H9 (cell line): ENCODE data around the gene CDH23. TPM values are rescaled to one million over a fixed set of nuclear protein-coding genes. Genes with fewer than 3 reads are reported as not detected.

Experiments used
- DNase-seq: peaks from one replicate; pipeline ENCODE4 v3.0.0-alpha.2; 2017
- H2AFZ ChIP-seq: one replicate; pipeline ENCODE4 v1.6.1; 2013; ENCODE audit warnings: mild to moderate bottlenecking, low read length, control low read depth, moderate library complexity
- H2AK5ac ChIP-seq: 2 replicates; pipeline ENCODE4 v1.6.1; 2013; ENCODE audit warnings: low read length, control low read depth, mixed read lengths; ENCODE audit not compliant: insufficient read length
- H2BK120ac ChIP-seq: one replicate; pipeline ENCODE4 v1.6.1; 2013; ENCODE audit warnings: low read depth, mild to moderate bottlenecking, low read length, control low read depth, inconsistent platforms; ENCODE audit not compliant: poor library complexity, severe bottlenecking
- H2BK12ac ChIP-seq: 2 replicates; pipeline ENCODE4 v1.6.1; 2013; ENCODE audit warnings: low read length, control low read depth, mixed read lengths, low read depth; ENCODE audit not compliant: insufficient read length
- H2BK15ac ChIP-seq: 2 replicates; pipeline ENCODE4 v1.6.1; 2013; ENCODE audit warnings: low read depth, low read length, control low read depth
- H2BK20ac ChIP-seq: one replicate; pipeline ENCODE4 v1.6.1; 2013; ENCODE audit warnings: low read depth, mild to moderate bottlenecking, low read length, control low read depth, inconsistent platforms; ENCODE audit not compliant: poor library complexity, severe bottlenecking
- H2BK5ac ChIP-seq: 2 replicates; pipeline ENCODE4 v1.6.1; 2013; ENCODE audit warnings: low read length, control low read depth, mixed read lengths; ENCODE audit not compliant: insufficient read length
- H3K14ac ChIP-seq: 2 replicates; pipeline ENCODE4 v1.6.1; 2013; ENCODE audit warnings: low read length, control low read depth; ENCODE audit not compliant: insufficient read depth
- H3K18ac ChIP-seq: 2 replicates; pipeline ENCODE4 v1.6.1; 2013; ENCODE audit warnings: low read depth, mild to moderate bottlenecking, mixed read lengths, low read length, control low read depth; ENCODE audit not compliant: insufficient read length
- H3K23ac ChIP-seq: 2 replicates; pipeline ENCODE4 v1.6.1; 2013; ENCODE audit warnings: low read length, control low read depth, mixed read lengths, low read depth; ENCODE audit not compliant: insufficient read length
- H3K23me2 ChIP-seq: 2 replicates; pipeline ENCODE4 v1.6.1; 2013; ENCODE audit warnings: low read depth, mild to moderate bottlenecking, mixed read lengths, low read length, control low read depth; ENCODE audit not compliant: insufficient read length, poor library complexity, severe bottlenecking
- H3K27ac ChIP-seq: 2 replicates; pipeline ENCODE4 v1.5.1; 2013; ENCODE audit warnings: low read length, control low read depth, mixed read lengths, low read depth; ENCODE audit not compliant: insufficient read length
- H3K27me3 ChIP-seq: 2 replicates; pipeline ENCODE4 v1.6.1; 2013; ENCODE audit warnings: low read length, control low read depth, inconsistent platforms; ENCODE audit not compliant: insufficient read depth
- H3K4ac ChIP-seq: 2 replicates; pipeline ENCODE4 v1.6.1; 2013; ENCODE audit warnings: low read depth, mild to moderate bottlenecking, control low read depth, inconsistent platforms, low read length, moderate library complexity
- H3K4me1 ChIP-seq: 2 replicates; pipeline ENCODE4 v1.6.1; 2013; ENCODE audit warnings: low read length, control low read depth, inconsistent platforms; ENCODE audit not compliant: insufficient read depth
- H3K4me2 ChIP-seq: 2 replicates; pipeline ENCODE4 v1.6.1; 2013; ENCODE audit warnings: low read length, control low read depth, mixed read lengths; ENCODE audit not compliant: insufficient read length, insufficient read depth
- H3K56ac ChIP-seq: 2 replicates; pipeline ENCODE4 v1.6.1; 2013; ENCODE audit warnings: low read depth, mild to moderate bottlenecking, mixed read lengths, low read length, control low read depth; ENCODE audit not compliant: insufficient read length
- H3K79me1 ChIP-seq: 2 replicates; pipeline ENCODE4 v1.6.1; 2013; ENCODE audit warnings: low read depth, mild to moderate bottlenecking, moderate library complexity, low read length, control low read depth, inconsistent platforms; ENCODE audit not compliant: insufficient read depth, poor library complexity, severe bottlenecking
- H3K79me2 ChIP-seq: 2 replicates; pipeline ENCODE4 v1.6.1; 2013; ENCODE audit warnings: low read length, control low read depth, inconsistent platforms; ENCODE audit not compliant: insufficient read depth
- H3K9ac ChIP-seq: 2 replicates; pipeline ENCODE4 v1.6.1; 2013; ENCODE audit warnings: low read length, control low read depth, mixed read lengths; ENCODE audit not compliant: insufficient read length; ENCODE audit errors: extremely low read depth
- H3K9me3 ChIP-seq: one replicate; pipeline ENCODE4 v1.6.1; 2013; ENCODE audit warnings: low read depth, low read length, inconsistent platforms; ENCODE audit not compliant: control insufficient read depth
- H3T11ph ChIP-seq: one replicate; pipeline ENCODE4 v1.6.1; 2013; ENCODE audit warnings: mild to moderate bottlenecking, low read length, control low read depth, inconsistent platforms
- H4K20me1 ChIP-seq: one replicate; pipeline ENCODE4 v1.6.1; 2013; ENCODE audit not compliant: control insufficient read depth, insufficient read length, insufficient read depth
- H4K5ac ChIP-seq: 2 replicates; pipeline ENCODE4 v1.6.1; 2013; ENCODE audit warnings: low read depth, mild to moderate bottlenecking, mixed read lengths, low read length, control low read depth; ENCODE audit not compliant: insufficient read length
- H4K8ac ChIP-seq: replicated peaks from 2 replicates; pipeline ENCODE4 v1.6.1; 2013; ENCODE audit warnings: low read length, control low read depth, mixed read lengths, low read depth; ENCODE audit not compliant: insufficient read length
- H4K91ac ChIP-seq: 2 replicates; pipeline ENCODE4 v1.6.1; 2013; ENCODE audit warnings: low read depth, mild to moderate bottlenecking, moderate library complexity, mixed read lengths, low read length, control low read depth; ENCODE audit not compliant: insufficient read length
- H3K27ac Mint-ChIP-seq, 3 experiments: 2 replicates in 2 of 3; 3 replicates in 1 of 3; pipeline ENCODE4 v1.8.0; 2020 to 2021; ENCODE audit warnings: mixed read lengths in 3 of 3, mild to moderate bottlenecking in 1 of 3, moderate library complexity in 1 of 3
- H3K27me3 Mint-ChIP-seq: 2 replicates; pipeline ENCODE4 v1.8.0; 2021; ENCODE audit warnings: low read depth, mild to moderate bottlenecking, moderate library complexity, mixed read lengths
- H3K36me3 Mint-ChIP-seq, 3 experiments: 2 replicates in 2 of 3; 3 replicates in 1 of 3; pipeline ENCODE4 v1.8.0; 2020 to 2021; ENCODE audit warnings: low read depth in 3 of 3, mixed read lengths in 3 of 3; ENCODE audit not compliant: insufficient read depth in 1 of 3
- H3K4me1 Mint-ChIP-seq, 2 experiments: 2 replicates each; pipeline ENCODE4 v1.8.0; 2020; ENCODE audit warnings: mixed read lengths in 2 of 2
- H3K4me3 Mint-ChIP-seq, 2 experiments: 2 replicates in 1 of 2; 3 replicates in 1 of 2; pipeline ENCODE4 v1.8.0; 2020 to 2021; ENCODE audit warnings: mild to moderate bottlenecking in 2 of 2, mixed read lengths in 2 of 2, moderate library complexity in 1 of 2
- H3K9me3 Mint-ChIP-seq, 2 experiments: 2 replicates in 1 of 2; 3 replicates in 1 of 2; pipeline ENCODE4 v1.8.0; 2020; ENCODE audit warnings: mild to moderate bottlenecking in 2 of 2, mixed read lengths in 2 of 2, moderate library complexity in 1 of 2
- CTCF ChIP-seq: fragments of 200-600 bp; sonication (generic); conservative IDR thresholded peaks from 3 replicates; pipeline ENCODE4 v1.8.0; 2021; ENCODE audit warnings: antibody characterized with exemption, mild to moderate bottlenecking
- WGBS: extraction: QIAGEN DNeasy Blood & Tissue Kit; methylation state at CpG from one replicate; pipeline ENCODE4 v1.1.7; 2013; ENCODE audit warnings: missing lambda C conversion rate, low lambda C conversion rate, mixed read lengths; ENCODE audit not compliant: insufficient read length; ENCODE audit errors: extremely low coverage; 5-methylcytosine and 5-hydroxymethylcytosine counted together
- total RNA-seq: library from RNA; stranded (reverse); gene quantifications from 2 replicates; pipeline ENCODE4 v1.2.1, GENCODE V29; 2021

The CDH23 gene
- total RNA-seq, 1 experiment from 2014 or later, result 2.1 TPM

- no peak overlapping the region for H3K4ac ChIP-seq
- no peak overlapping the region for H3K56ac ChIP-seq
- H3K23ac ChIP-seq, result no peak overlapping the region
- H2AFZ ChIP-seq, result no peak overlapping the region
- H3K9ac ChIP-seq, result no peak overlapping the region
- no peak overlapping the region for H2AK5ac ChIP-seq
- peaks cover 10 to 16% of the 10 kb centered on the region in 2 experiments for H3K4me1 Mint-ChIP-seq
- no peak overlapping the region for H2BK20ac ChIP-seq
- no peak overlapping the region for H4K91ac ChIP-seq
- no peaks in the 10 kb centered on the region for H3K4me1 ChIP-seq
- H3K14ac ChIP-seq, result no peak overlapping the region
- H3T11ph ChIP-seq, result no peak overlapping the region
- no peaks in the 10 kb centered on the region for H3K23me2 ChIP-seq
- peaks cover 15% of the 10 kb centered on the region for H3K27me3 Mint-ChIP-seq
- no peaks in the 10 kb centered on the region for H3K27me3 ChIP-seq
- no peak for DNase-seq
- H2BK15ac ChIP-seq, result no peak overlapping the region
- no peaks in the 10 kb centered on the region for H3K79me2 ChIP-seq
- no CpG with 5 or more reads among the region's 6 CpGs for WGBS
- no peak overlapping the region for H3K18ac ChIP-seq
- H2BK5ac ChIP-seq, result no peak overlapping the region
- no peak overlapping the region for H3K4me2 ChIP-seq
- no peak overlapping the region for H4K8ac ChIP-seq
- no peaks in the 10 kb centered on the region; a peak in 1 of 7 replicates for H3K36me3 Mint-ChIP-seq
- TF ChIP-seq CTCF, result no peak
- H2BK120ac ChIP-seq, result no peak overlapping the region
- no peak overlapping the region for H4K5ac ChIP-seq
- no peaks in the 10 kb centered on the region for H3K9me3 ChIP-seq
- H4K20me1 ChIP-seq, result no peaks in the 10 kb centered on the region
- H3K27ac ChIP-seq, result no peak overlapping the region
- H3K4me3 Mint-ChIP-seq, result peak overlapping the region in 1 of 2 experiments; percentile 21; a peak in 1 of 5 replicates
- peak overlapping the region in 1 of 3 experiments; percentile 34; a peak in 2 of 7 replicates for H3K27ac Mint-ChIP-seq
- no peaks in the 10 kb centered on the region for H3K79me1 ChIP-seq
- H2BK12ac ChIP-seq, result no peak overlapping the region
- H3K9me3 Mint-ChIP-seq, result peaks cover 0 to 3% of the 10 kb centered on the region in 2 experiments; a peak in 1 of 5 replicates
Observed at GRCh38 chr10:71782221-71782916, 385.6 kb downstream of the CDH23 start.
